Esophagus squamous epithelium (tissue), 5 donors: ENCODE data around the gene RGS14. TPM values are rescaled to one million over a fixed set of nuclear protein-coding genes. Genes with fewer than 3 reads are reported as not detected.
A peak's percentile ranks its signal among the peaks of the same experiment; 100 is the strongest.

Experiments used
- DNase-seq: peaks from one replicate; lab custom pipeline; 2025; lab: John Stamatoyannopoulos, UW
- H3K27ac ChIP-seq, 4 donors: fragments of 200-600 bp; sonication (generic); one replicate each; pipeline ENCODE4 v1.5.1; 2016 to 2019; ENCODE audit warnings: mild to moderate bottlenecking in 1 of 4
- H3K27me3 ChIP-seq, 4 donors: fragments of 200-600 bp; sonication (generic); 1 replicate in 3 of 4; 2 replicates in 1 of 4; pipeline versions ENCODE4 v1.5.1 to v1.6.0; 2017 to 2021; ENCODE audit warnings: antibody characterized with exemption in 1 of 4
- H3K36me3 ChIP-seq, 3 donors: fragments of 200-600 bp; sonication (generic); one replicate each; pipeline ENCODE4 v1.5.1; 2016 to 2019
- H3K4me1 ChIP-seq, 3 donors: fragments of 200-600 bp; sonication (generic); one replicate each; pipeline ENCODE4 v1.5.1; 2017 to 2019
- H3K4me3 ChIP-seq, 4 donors: fragments of 200-600 bp; sonication (generic); 1 replicate in 3 of 4; 2 replicates in 1 of 4; pipeline ENCODE4 v1.5.1; 2016 to 2019; ENCODE audit warnings: mild to moderate bottlenecking in 2 of 4, moderate library complexity in 1 of 4
- H3K9me3 ChIP-seq, 3 donors: fragments of 200-600 bp; sonication (generic); one replicate each; pipeline ENCODE4 v1.5.1; 2016 to 2019
- CTCF ChIP-seq, 6 experiments: fragments of 450-650 bp in 4 of 6; fragments of 200-600 bp in 2 of 6; sonication (generic) in 2 of 6; IDR thresholded peaks; one replicate each; pipeline ENCODE4 v1.5.1; 2016 to 2019; ENCODE audit warnings: antibody characterized with exemption in 6 of 6, mild to moderate bottlenecking in 4 of 6, moderate library complexity in 4 of 6
- POLR2A ChIP-seq, 4 donors: fragments of 450-650 bp; IDR thresholded peaks; one replicate each; pipeline ENCODE4 v1.6.1; 2017; ENCODE audit warnings: antibody characterized with exemption in 4 of 4, mild to moderate bottlenecking in 4 of 4, moderate library complexity in 3 of 4
- WGBS, 2 donors: methylation state at CpG; one replicate each; pipeline ENCODE4 v1.1.5; 2018; 5-methylcytosine and 5-hydroxymethylcytosine counted together
- intact Hi-C: fragments of 100-400 bp; cut with DNase I; formaldehyde crosslinking; loops from one replicate; pipeline ENCODE4 v1.15.0; 2022
- total RNA-seq, 4 donors: library from RNA; depleted of rRNA; stranded (reverse); fragments of >200 nt; gene quantifications; one replicate each; pipeline ENCODE4 v1.1.0, GENCODE V29; 2016
- donor health status: DM: yes; HTN: yes; CAD: no.

Gene RGS14
- total RNA-seq, 4 donors from 2014 or later: 32.7 to 37.8 (median 34.8) TPM

DNA sequence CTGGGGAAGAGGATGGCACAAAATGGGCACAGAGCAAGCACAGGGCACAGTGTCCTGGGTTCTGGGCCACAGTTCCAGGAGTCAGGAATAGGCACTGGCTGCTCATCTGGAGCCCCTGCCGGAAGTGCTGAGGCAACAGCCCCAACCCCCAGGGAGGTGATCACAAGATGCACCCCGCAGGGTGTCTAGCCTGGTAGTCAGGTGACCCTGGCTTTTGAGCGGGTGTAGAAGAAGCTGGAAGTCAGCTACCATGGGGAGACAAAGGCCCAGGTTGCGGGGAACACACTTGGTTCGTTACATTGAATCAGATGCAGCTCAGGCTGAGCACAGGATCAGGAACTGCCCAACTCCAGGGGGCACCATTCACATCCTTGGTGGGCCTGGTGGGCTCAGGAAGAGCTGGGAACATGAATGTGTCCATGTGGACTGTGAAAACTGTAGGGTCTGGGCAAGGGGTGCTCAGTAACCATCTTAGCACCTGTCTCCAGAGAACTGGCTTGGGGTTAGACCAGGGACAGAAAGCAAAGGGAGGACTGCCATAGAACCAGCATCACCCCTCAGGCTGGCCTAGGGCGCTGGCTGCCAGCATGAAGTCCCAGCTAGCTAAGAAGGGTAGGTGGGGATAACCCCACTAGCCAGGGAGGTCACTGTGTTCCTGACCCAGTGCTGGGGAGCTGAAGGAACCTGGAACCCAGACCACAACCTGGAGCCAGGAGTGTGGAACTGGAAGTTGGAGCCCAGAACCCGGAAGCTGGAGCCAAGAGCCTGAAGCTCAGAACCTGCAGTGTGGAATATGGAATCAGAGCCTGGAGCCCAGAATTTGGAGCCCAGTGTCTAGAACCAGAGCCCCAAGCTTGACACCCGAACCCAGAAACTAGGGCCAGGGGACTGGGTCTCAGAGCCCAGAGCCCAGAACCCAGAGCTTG lies 20.4 kb downstream of the RGS14 start:
- no peak for DNase-seq
- H3K36me3 ChIP-seq: no peaks in the 10 kb centered on the region
- TF ChIP-seq POLR2A (IDR thresholded peaks at IDR 0.05) (no peak), CTCF (IDR thresholded peaks at IDR 0.05) (no peak)
- peaks cover 8 to 70% (median 20%) of the 10 kb centered on the region in 3 donors for H3K4me1 ChIP-seq
- peak overlapping the region in 1 of 4 donors; percentile 38 for H3K27ac ChIP-seq
- 74 to 85% methylated on average over 4 to 6 of the region's 8 CpGs for WGBS, 2 donors
- H3K27me3 ChIP-seq: no peaks in the 10 kb centered on the region
- no peak overlapping the region for H3K4me3 ChIP-seq
- no peaks in the 10 kb centered on the region for H3K9me3 ChIP-seq
- intact Hi-C loops: no loop called here

- Histone ChIP-seq H3K9me3 (no peaks in the 10 kb centered on the region), H3K27me3 (peaks cover 0 to 4% (median 0%) of the 10 kb centered on the region in 4 donors), H3K36me3 (no peaks in the 10 kb centered on the region), H3K4me3 (no peak overlapping the region), H3K27ac (peak overlapping the region in 3 of 4 donors; percentile 7 to 42 (median 18)), H3K4me1 (peaks cover 0 to 65% (median 11%) of the 10 kb centered on the region in 3 donors)
- WGBS, 2 donors: 42 to 47% methylated on average over 10 to 11 of the region's 15 CpGs
- TF ChIP-seq CTCF (IDR thresholded peaks at IDR 0.05): no peak
- TF ChIP-seq POLR2A (IDR thresholded peaks at IDR 0.05): no peak
- intact Hi-C loops: no loop called here
- no peak for DNase-seq
Measured at GRCh38 chr5:177378884-177379883, 21.5 kb downstream of the RGS14 start.

- Histone ChIP-seq H3K9me3 (no peaks in the 10 kb centered on the region), H3K27me3 (peaks cover 0 to 4% (median 0%) of the 10 kb centered on the region in 4 donors), H3K4me3 (no peak overlapping the region), H3K27ac (no peak overlapping the region), H3K4me1 (peaks cover 0 to 59% (median 5%) of the 10 kb centered on the region in 3 donors), H3K36me3 (no peaks in the 10 kb centered on the region)
- TF ChIP-seq CTCF (IDR thresholded peaks at IDR 0.05) (no peak), POLR2A (IDR thresholded peaks at IDR 0.05) (no peak)
- 88 to 93% methylated on average over 5 to 6 of the region's 6 CpGs for WGBS, 2 donors
- no peak for DNase-seq
- intact Hi-C loops: no loop called here
Measured at GRCh38 chr5:177380805-177381126, 23.0 kb downstream of the RGS14 start.

GRCh38 chr5:177382423-177383029 lies 24.8 kb downstream of the RGS14 start:
- Histone ChIP-seq H3K4me3 (no peak overlapping the region), H3K4me1 (peaks cover 0 to 65% (median 19%) of the 10 kb centered on the region in 3 donors), H3K36me3 (no peaks in the 10 kb centered on the region), H3K27me3 (peaks cover 0 to 4% (median 0%) of the 10 kb centered on the region in 4 donors), H3K9me3 (no peaks in the 10 kb centered on the region), H3K27ac (peak overlapping the region in 2 of 4 donors; percentile 18 to 31)
- WGBS, 2 donors: 20 to 21% methylated on average over 9 to 10 of the region's 11 CpGs
- intact Hi-C loops: no loop called here
- peak in 5 of 6 experiments; percentile 26 to 48 (median 37) for TF ChIP-seq CTCF (IDR thresholded peaks at IDR 0.05)
- TF ChIP-seq POLR2A (IDR thresholded peaks at IDR 0.05): no peak
- no peak for DNase-seq
